HepG2 (cell line): ENCODE measurements around the gene RPS19BP1. TPM values are rescaled to one million over a fixed set of nuclear protein-coding genes. Genes with fewer than 3 reads are reported as not detected.

ENCODE experiments used
- CENPX ChIP-seq: sonication (generic); formaldehyde crosslinking; IDR thresholded peaks from 2 replicates; pipeline ENCODE4 v1.9.0; 2021; ENCODE audit warnings: mild to moderate bottlenecking, missing genetic modification reagents, moderate library complexity
- DNMT1 ChIP-seq: sonication (generic); formaldehyde crosslinking; IDR thresholded peaks from 2 replicates; pipeline ENCODE4 v1.5.1; 2020; ENCODE audit warnings: mild to moderate bottlenecking, missing genetic modification reagents
- DR1 ChIP-seq: sonication (generic); formaldehyde crosslinking; IDR thresholded peaks from 2 replicates; pipeline ENCODE4 v1.8.0; 2021; ENCODE audit warnings: mild to moderate bottlenecking, missing genetic modification reagents, inconsistent platforms
- FOXA3 ChIP-seq: IDR thresholded peaks from 2 replicates; pipeline ENCODE4 v1.6.1; 2016; ENCODE audit warnings: missing genetic modification reagents, missing compliant biosample characterization
- GFI1 ChIP-seq: sonication (generic); formaldehyde crosslinking; IDR thresholded peaks from 2 replicates; pipeline ENCODE4 v1.5.0; 2020; ENCODE audit warnings: missing genetic modification reagents, mild to moderate bottlenecking, borderline replicate concordance
- HNF4A ChIP-seq: sonication (generic); formaldehyde crosslinking; IDR thresholded peaks from 2 replicates; pipeline ENCODE4 v1.4.0; 2020; ENCODE audit warnings: missing genetic modification reagents
- IKZF1 ChIP-seq: fragments of 450-650 bp; IDR thresholded peaks from 2 replicates; pipeline ENCODE4 v1.7.1; 2016
- KLF15 ChIP-seq: sonication (generic); formaldehyde crosslinking; IDR thresholded peaks from 2 replicates; pipeline ENCODE4 v1.8.1; 2023; ENCODE audit warnings: borderline replicate concordance, mild to moderate bottlenecking, inconsistent platforms, missing genetic modification reagents, mixed read lengths
- KMT2B ChIP-seq: IDR thresholded peaks from 2 replicates; pipeline ENCODE4 v1.6.1; 2016; ENCODE audit warnings: missing genetic modification reagents, missing compliant biosample characterization
- SMAD9 ChIP-seq: sonication (generic); formaldehyde crosslinking; IDR thresholded peaks from 2 replicates; pipeline ENCODE4 v1.5.1; 2020; ENCODE audit warnings: mild to moderate bottlenecking, missing genetic modification reagents
- SNAPC2 ChIP-seq: sonication (generic); formaldehyde crosslinking; IDR thresholded peaks from 2 replicates; pipeline ENCODE4 v1.8.1; 2022; ENCODE audit warnings: mild to moderate bottlenecking, missing genetic modification reagents
- TBL1XR1 ChIP-seq: fragments of 150-350 bp; IDR thresholded peaks from 2 replicates; pipeline ENCODE4 v1.6.1; 2014; ENCODE audit warnings: borderline replicate concordance, low read length; ENCODE audit not compliant: partially characterized antibody
- ZFAT ChIP-seq: sonication (generic); formaldehyde crosslinking; conservative IDR thresholded peaks from 2 replicates; pipeline ENCODE4 v1.8.1; 2023; ENCODE audit warnings: missing genetic modification reagents, inconsistent platforms
- ZGPAT ChIP-seq: IDR thresholded peaks from 2 replicates; pipeline ENCODE4 v1.6.1; 2016; ENCODE audit warnings: mild to moderate bottlenecking
- ZNF430 ChIP-seq: sonication (generic); formaldehyde crosslinking; IDR thresholded peaks from 2 replicates; pipeline ENCODE4 v1.9.0; 2021; ENCODE audit warnings: mild to moderate bottlenecking, missing genetic modification reagents
- ZNF501 ChIP-seq: sonication (generic); formaldehyde crosslinking; IDR thresholded peaks from 2 replicates; pipeline ENCODE4 v1.5.1; 2020; ENCODE audit warnings: mild to moderate bottlenecking, moderate library complexity, missing genetic modification reagents
- ZNF672 ChIP-seq: sonication (generic); formaldehyde crosslinking; IDR thresholded peaks from 2 replicates; pipeline ENCODE4 v1.8.1; 2022; ENCODE audit warnings: missing genetic modification reagents
- polyA plus RNA-seq, 8 experiments: library from polyadenylated mRNA; depleted of rRNA in 3 of 8; stranded (reverse) in 7 of 8; unstranded in 1 of 8; fragments of >200 nt; fragmentation: Illumina TruSeq in 4 of 8; extraction: Trizol in 4 of 8; gene quantifications; 2 replicates each; pipeline versions ENCODE4 v1.2.1 to v1.2.3, GENCODE V29; 2011 to 2016; ENCODE audit warnings: low read depth in 4 of 8, missing spikeins in 1 of 8, mixed read lengths in 1 of 8; ENCODE audit not compliant: insufficient read depth in 1 of 8
- total RNA-seq, 5 experiments: library from RNA; depleted of rRNA; stranded (reverse); fragments of >200 nt; fragmentation: Illumina TruSeq; extraction: Trizol; gene quantifications; 2 replicates each; pipeline ENCODE4 v1.2.3, GENCODE V29; 2016; ENCODE audit warnings: low read depth in 1 of 5
- TF ChIP-seq, protein P1 (sequence below): IDR thresholded peaks from 2 replicates; pipeline ENCODE4 v1.6.1; 2012; ENCODE audit warnings: inconsistent platforms
- TF ChIP-seq, protein P2 (sequence below): sonication (generic); formaldehyde crosslinking; IDR thresholded peaks from 2 replicates; pipeline ENCODE4 v1.8.1; 2023; ENCODE audit warnings: missing genetic modification reagents, inconsistent platforms, borderline replicate concordance
- TF ChIP-seq, protein P3 (sequence below): sonication (generic); formaldehyde crosslinking; IDR thresholded peaks from 2 replicates; pipeline ENCODE4 v1.9.0; 2021; ENCODE audit warnings: missing genetic modification reagents, borderline replicate concordance
- TF ChIP-seq, protein P4 (sequence below): sonication (generic); formaldehyde crosslinking; IDR thresholded peaks from 2 replicates; pipeline ENCODE4 v1.8.1; 2023; ENCODE audit warnings: missing genetic modification reagents, mild to moderate bottlenecking, borderline replicate concordance

RPS19BP1 gene
- total and polyA plus RNA-seq, 2 of the 13 experiments (the other 11 are each of a cell fraction or from before 2014, with no cell fraction given), result 44.3 to 81.3 TPM

- no peak for TF ChIP-seq CENPX (CRISPR knock-in tag)
- no peak for TF ChIP-seq IKZF1
- TF ChIP-seq HNF4A (CRISPR knock-in tag), result no peak
- TF ChIP-seq SNAPC2 (CRISPR knock-in tag), result peak; percentile 70; the same call in 1 of the 2 replicates
- no peak for TF ChIP-seq ZNF501
- no peak for TF ChIP-seq DNMT1 (CRISPR knock-in tag)
- peak; percentile 78 for TF ChIP-seq KMT2B (CRISPR knock-in tag)
- no peak for TF ChIP-seq GFI1
- TF ChIP-seq, protein P1, sequence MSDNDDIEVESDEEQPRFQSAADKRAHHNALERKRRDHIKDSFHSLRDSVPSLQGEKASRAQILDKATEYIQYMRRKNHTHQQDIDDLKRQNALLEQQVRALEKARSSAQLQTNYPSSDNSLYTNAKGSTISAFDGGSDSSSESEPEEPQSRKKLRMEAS, result peak; percentile 28; the same call in 1 of the 2 replicates
- TF ChIP-seq KLF15 (CRISPR knock-in tag), result peak; percentile 86; the same call in 1 of the 2 replicates
- TF ChIP-seq ZGPAT (CRISPR knock-in tag), result peak; percentile 52; the same call in 1 of the 2 replicates
- no peak for TF ChIP-seq TBL1XR1
- TF ChIP-seq, protein P2, sequence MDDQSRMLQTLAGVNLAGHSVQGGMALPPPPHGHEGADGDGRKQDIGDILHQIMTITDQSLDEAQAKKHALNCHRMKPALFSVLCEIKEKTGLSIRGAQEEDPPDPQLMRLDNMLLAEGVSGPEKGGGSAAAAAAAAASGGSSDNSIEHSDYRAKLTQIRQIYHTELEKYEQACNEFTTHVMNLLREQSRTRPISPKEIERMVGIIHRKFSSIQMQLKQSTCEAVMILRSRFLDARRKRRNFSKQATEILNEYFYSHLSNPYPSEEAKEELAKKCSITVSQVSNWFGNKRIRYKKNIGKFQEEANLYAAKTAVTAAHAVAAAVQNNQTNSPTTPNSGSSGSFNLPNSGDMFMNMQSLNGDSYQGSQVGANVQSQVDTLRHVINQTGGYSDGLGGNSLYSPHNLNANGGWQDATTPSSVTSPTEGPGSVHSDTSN (CRISPR knock-in tag), result peak; percentile 75; the same call in 1 of the 2 replicates
- TF ChIP-seq ZFAT (CRISPR knock-in tag), result 0 out of 2 replicates have a peak, but pooled peaks have one; percentile 38
- peak; percentile 52; the same call in 1 of the 2 replicates for TF ChIP-seq FOXA3 (CRISPR knock-in tag)
- peak; percentile 88; the same call in 1 of the 2 replicates for TF ChIP-seq ZNF430 (CRISPR knock-in tag)
- no peak for TF ChIP-seq ZNF672
- TF ChIP-seq, protein P3, sequence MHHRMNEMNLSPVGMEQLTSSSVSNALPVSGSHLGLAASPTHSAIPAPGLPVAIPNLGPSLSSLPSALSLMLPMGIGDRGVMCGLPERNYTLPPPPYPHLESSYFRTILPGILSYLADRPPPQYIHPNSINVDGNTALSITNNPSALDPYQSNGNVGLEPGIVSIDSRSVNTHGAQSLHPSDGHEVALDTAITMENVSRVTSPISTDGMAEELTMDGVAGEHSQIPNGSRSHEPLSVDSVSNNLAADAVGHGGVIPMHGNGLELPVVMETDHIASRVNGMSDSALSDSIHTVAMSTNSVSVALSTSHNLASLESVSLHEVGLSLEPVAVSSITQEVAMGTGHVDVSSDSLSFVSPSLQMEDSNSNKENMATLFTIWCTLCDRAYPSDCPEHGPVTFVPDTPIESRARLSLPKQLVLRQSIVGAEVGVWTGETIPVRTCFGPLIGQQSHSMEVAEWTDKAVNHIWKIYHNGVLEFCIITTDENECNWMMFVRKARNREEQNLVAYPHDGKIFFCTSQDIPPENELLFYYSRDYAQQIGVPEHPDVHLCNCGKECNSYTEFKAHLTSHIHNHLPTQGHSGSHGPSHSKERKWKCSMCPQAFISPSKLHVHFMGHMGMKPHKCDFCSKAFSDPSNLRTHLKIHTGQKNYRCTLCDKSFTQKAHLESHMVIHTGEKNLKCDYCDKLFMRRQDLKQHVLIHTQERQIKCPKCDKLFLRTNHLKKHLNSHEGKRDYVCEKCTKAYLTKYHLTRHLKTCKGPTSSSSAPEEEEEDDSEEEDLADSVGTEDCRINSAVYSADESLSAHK (CRISPR knock-in tag), result 0 out of 2 replicates have a peak, but pooled peaks have one; percentile 70
- TF ChIP-seq, protein P4, sequence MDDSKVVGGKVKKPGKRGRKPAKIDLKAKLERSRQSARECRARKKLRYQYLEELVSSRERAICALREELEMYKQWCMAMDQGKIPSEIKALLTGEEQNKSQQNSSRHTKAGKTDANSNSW (CRISPR knock-in tag), result 0 out of 2 replicates have a peak, but pooled peaks have one; percentile 27
- 0 out of 2 replicates have a peak, but pooled peaks have one; percentile 70 for TF ChIP-seq SMAD9 (CRISPR knock-in tag)
- TF ChIP-seq DR1 (CRISPR knock-in tag), result no peak
Observed at GRCh38 chr22:39545386-39546365, 13.1 kb upstream of the RPS19BP1 start (continued).
